B cell (primary cell): ENCODE measurements around the gene RC3H1. TPM values are rescaled to one million over a fixed set of nuclear protein-coding genes. Genes with fewer than 3 reads are reported as not detected.

Experiments used
- ATAC-seq: fragments of 200-7000 bp; cut with Tn5 transposase; one replicate; pipeline ENCODE4 v1.10.0; 2021; ENCODE audit warnings: low read depth, mild to moderate bottlenecking, moderate number of reproducible peaks, moderate library complexity
- CTCF ChIA-PET: fragments of 350-600 bp; sonication (Branson Sonifier 250); formaldehyde crosslinking; loops from one replicate; lab custom pipeline; 2021; ENCODE audit warnings: antibody characterized with exemption, inconsistent platforms; lab: Charles Lee
- POLR2A ChIA-PET: fragments of 350-600 bp; sonication (Branson Sonifier 250); formaldehyde crosslinking; loops from one replicate; lab custom pipeline; 2021; ENCODE audit warnings: antibody characterized with exemption; lab: Charles Lee
- DNase-seq: peaks from one replicate; pipeline ENCODE4 v3.0.0; 2013
- H2AFZ ChIP-seq: 2 replicates; pipeline ENCODE4 v1.6.1; 2012; ENCODE audit warnings: mild to moderate bottlenecking, low read depth, low read length; ENCODE audit not compliant: insufficient read depth, poor library complexity, severe bottlenecking
- H3K27ac ChIP-seq, 2 donors: 1 replicate in 1 of 2; 2 replicates in 1 of 2; pipeline ENCODE4 v1.5.1; 2012 to 2013; ENCODE audit warnings: low read length in 2 of 2, mild to moderate bottlenecking in 2 of 2, moderate library complexity in 1 of 2
- H3K27me3 ChIP-seq, 4 experiments: fragments of 200-600 bp in 1 of 4; sonication (generic) in 1 of 4; replicated peaks in 1 of 4; 1 replicate in 2 of 4; 2 replicates in 2 of 4; pipeline versions ENCODE4 v1.6.1 to v1.7.0; 2013 to 2016; ENCODE audit warnings: low read length in 3 of 4, mild to moderate bottlenecking in 2 of 4, mixed read lengths in 1 of 4, moderate library complexity in 1 of 4; ENCODE audit not compliant: insufficient read depth in 4 of 4, control insufficient read depth in 3 of 4; ENCODE audit errors: control extremely low read depth in 1 of 4
- H3K36me3 ChIP-seq, 2 experiments: replicated peaks in 1 of 2; 1 replicate in 1 of 2; 2 replicates in 1 of 2; pipeline versions ENCODE4 v1.6.1 to v1.7.1; 2013; ENCODE audit warnings: low read length in 1 of 2; ENCODE audit not compliant: insufficient read depth in 2 of 2, control insufficient read depth in 1 of 2; ENCODE audit errors: control extremely low read depth in 1 of 2, extremely low read depth in 1 of 2
- H3K4me1 ChIP-seq, 2 donors: fragments of 200-600 bp in 1 of 2; sonication (generic) in 1 of 2; 1 replicate in 1 of 2; 2 replicates in 1 of 2; pipeline versions ENCODE4 v1.5.1 to v1.6.1; 2013 to 2017; ENCODE audit warnings: low read length in 2 of 2; ENCODE audit not compliant: control insufficient read depth in 2 of 2, insufficient read depth in 2 of 2
- H3K4me2 ChIP-seq: replicated peaks from 2 replicates; pipeline ENCODE3; 2012; ENCODE audit warnings: mild to moderate bottlenecking, low read depth, low read length; ENCODE audit not compliant: poor library complexity, severe bottlenecking
- H3K4me3 ChIP-seq, 5 experiments: fragments of 200-600 bp in 1 of 5; sonication (generic) in 1 of 5; 1 replicate in 3 of 5; 2 replicates in 2 of 5; pipeline versions ENCODE4 v1.5.1 to v1.7.0; 2011 to 2016; ENCODE audit warnings: low read length in 4 of 5, mild to moderate bottlenecking in 4 of 5, low read depth in 2 of 5, control low read depth in 1 of 5, moderate library complexity in 1 of 5; ENCODE audit not compliant: insufficient read depth in 1 of 5; ENCODE audit errors: control extremely low read depth in 1 of 5, extremely low read depth in 1 of 5
- H3K79me2 ChIP-seq: fragments of 200-600 bp; sonication (generic); one replicate; pipeline ENCODE4 v1.6.0; 2016; ENCODE audit warnings: low read length; ENCODE audit not compliant: control insufficient read depth, insufficient read depth
- H3K9ac ChIP-seq: fragments of 200-600 bp; sonication (generic); 2 replicates; pipeline ENCODE4 v1.6.1; 2017; ENCODE audit warnings: mild to moderate bottlenecking, low read length, moderate library complexity
- H3K9me3 ChIP-seq, 3 donors: one replicate each; pipeline versions ENCODE4 v1.6.1 to v1.7.1; 2013; ENCODE audit warnings: low read length in 2 of 3; ENCODE audit not compliant: control insufficient read depth in 2 of 3, insufficient read depth in 1 of 3; ENCODE audit errors: control extremely low read depth in 1 of 3
- H4K20me1 ChIP-seq: 2 replicates; pipeline ENCODE4 v1.6.0; 2012; ENCODE audit warnings: mild to moderate bottlenecking, low read length; ENCODE audit not compliant: insufficient read depth, control insufficient read depth, poor library complexity, severe bottlenecking
- H3K27ac Mint-ChIP-seq: one replicate; pipeline ENCODE4 v1.8.0; 2021; ENCODE audit warnings: mixed read lengths
- H3K27me3 Mint-ChIP-seq: one replicate; pipeline ENCODE4 v1.8.0; 2021; ENCODE audit warnings: mixed read lengths
- H3K4me1 Mint-ChIP-seq: one replicate; pipeline ENCODE4 v1.8.0; 2021; ENCODE audit warnings: mixed read lengths
- H3K4me3 Mint-ChIP-seq: one replicate; pipeline ENCODE4 v1.8.0; 2021; ENCODE audit warnings: mixed read lengths
- H3K9me3 Mint-ChIP-seq: one replicate; pipeline ENCODE4 v1.8.0; 2022; ENCODE audit warnings: mixed read lengths; ENCODE audit not compliant: insufficient read depth
- EZH2 ChIP-seq: IDR thresholded peaks from 2 replicates; pipeline ENCODE4 v1.6.1; 2012; ENCODE audit warnings: borderline replicate concordance, low read depth, mild to moderate bottlenecking, moderate library complexity, low read length; ENCODE audit not compliant: insufficient read depth, poor library complexity, severe bottlenecking
- WGBS: methylation state at CpG from one replicate; pipeline ENCODE4 v1.1.5; 2013; ENCODE audit warnings: missing lambda C conversion rate; ENCODE audit not compliant: insufficient coverage; 5-methylcytosine and 5-hydroxymethylcytosine counted together
- intact Hi-C: fragments of 100-400 bp; cut with micrococcal nuclease; formaldehyde crosslinking; loops from one replicate; pipeline ENCODE4 v1.10.0; 2022
- polyA plus RNA-seq: library from polyadenylated mRNA; depleted of rRNA; stranded (reverse); fragments of >200 nt; gene quantifications from 2 replicates; pipeline ENCODE4 v1.2.3, GENCODE V29; 2012
- total RNA-seq, 2 donors: library from RNA; stranded (reverse); fragments of 120-200 nt in 1 of 2; gene quantifications; 1 replicate in 1 of 2; 2 replicates in 1 of 2; pipeline versions ENCODE4 v1.2.3 to v1.2.4, GENCODE V29; 2013 to 2022
- TF ChIP-seq, protein P1 (sequence below): fragments of 200-600 bp; IDR thresholded peaks from one replicate; pipeline ENCODE4 v1.8.0; 2022; ENCODE audit warnings: antibody characterized with exemption, mild to moderate bottlenecking

RC3H1 gene
- total and polyA plus RNA-seq, 2 donors (not counting 1 experiment from before 2014, with no cell fraction given), result 6.8 to 84.5 TPM

GRCh38 chr1:173963477-173963876 is 58.7 kb downstream of the RC3H1 start:
- Mint-ChIP-seq H3K27ac (no peak overlapping the region), H3K4me1 (no peaks in the 10 kb centered on the region), H3K27me3 (no peaks in the 10 kb centered on the region), H3K4me3 (no peak overlapping the region), H3K9me3 (no peaks in the 10 kb centered on the region)
- POLR2A ChIA-PET, result no interaction called here
- intact Hi-C loops, result no loop called here
- Histone ChIP-seq H3K4me3 (no peak overlapping the region), H3K27ac (no peak overlapping the region), H3K4me1 (no peaks in the 10 kb centered on the region), H3K36me3 (peaks cover 3 to 47% of the 10 kb centered on the region in 2 experiments), H3K9ac (no peak overlapping the region), H3K9me3 (no peaks in the 10 kb centered on the region), H3K4me2 (no peak overlapping the region), H4K20me1 (no peaks in the 10 kb centered on the region), H3K27me3 (no peaks in the 10 kb centered on the region), H2AFZ (no peak overlapping the region), H3K79me2 (peaks cover 4% of the 10 kb centered on the region)
- no peak for DNase-seq
- TF ChIP-seq, protein P1, sequence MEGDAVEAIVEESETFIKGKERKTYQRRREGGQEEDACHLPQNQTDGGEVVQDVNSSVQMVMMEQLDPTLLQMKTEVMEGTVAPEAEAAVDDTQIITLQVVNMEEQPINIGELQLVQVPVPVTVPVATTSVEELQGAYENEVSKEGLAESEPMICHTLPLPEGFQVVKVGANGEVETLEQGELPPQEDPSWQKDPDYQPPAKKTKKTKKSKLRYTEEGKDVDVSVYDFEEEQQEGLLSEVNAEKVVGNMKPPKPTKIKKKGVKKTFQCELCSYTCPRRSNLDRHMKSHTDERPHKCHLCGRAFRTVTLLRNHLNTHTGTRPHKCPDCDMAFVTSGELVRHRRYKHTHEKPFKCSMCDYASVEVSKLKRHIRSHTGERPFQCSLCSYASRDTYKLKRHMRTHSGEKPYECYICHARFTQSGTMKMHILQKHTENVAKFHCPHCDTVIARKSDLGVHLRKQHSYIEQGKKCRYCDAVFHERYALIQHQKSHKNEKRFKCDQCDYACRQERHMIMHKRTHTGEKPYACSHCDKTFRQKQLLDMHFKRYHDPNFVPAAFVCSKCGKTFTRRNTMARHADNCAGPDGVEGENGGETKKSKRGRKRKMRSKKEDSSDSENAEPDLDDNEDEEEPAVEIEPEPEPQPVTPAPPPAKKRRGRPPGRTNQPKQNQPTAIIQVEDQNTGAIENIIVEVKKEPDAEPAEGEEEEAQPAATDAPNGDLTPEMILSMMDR, result no peak
- no CpG with 5 or more reads among the region's 1 CpG for WGBS
- CTCF ChIA-PET, result interaction anchor here (0.7 to 0.9 kb wide), 2 partner anchors 13 to 532 kb away, joined by 3 read pairs; no protein-coding TSS in a partner anchor
- ATAC-seq, result no peak

DNA sequence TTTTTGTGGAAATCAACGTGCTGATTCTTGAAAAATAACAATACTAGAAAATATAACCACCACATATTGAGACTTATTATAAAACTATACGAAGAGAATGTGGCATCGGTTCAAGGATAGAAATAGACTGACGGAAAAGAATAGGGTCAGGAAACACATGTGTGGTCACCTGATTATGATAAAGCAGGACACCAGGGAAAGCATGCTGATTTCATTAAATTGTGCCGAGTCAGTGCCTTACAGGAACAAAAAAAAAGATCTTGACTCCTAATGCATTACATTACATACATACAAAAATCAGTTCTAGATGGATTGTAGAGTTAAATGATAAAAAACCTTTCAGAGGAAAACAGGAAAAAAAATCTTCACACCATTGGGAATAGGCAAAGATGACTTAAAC is 61.5 kb downstream of the RC3H1 start:
- Histone ChIP-seq H3K4me2 (no peak overlapping the region), H2AFZ (no peak overlapping the region), H3K27ac (no peak overlapping the region), H3K79me2 (peaks cover 4% of the 10 kb centered on the region), H3K9ac (no peak overlapping the region), H3K36me3 (peaks cover 10 to 64% of the 10 kb centered on the region in 2 experiments), H3K4me3 (no peak overlapping the region), H3K27me3 (no peaks in the 10 kb centered on the region), H3K4me1 (no peaks in the 10 kb centered on the region), H4K20me1 (no peaks in the 10 kb centered on the region), H3K9me3 (no peaks in the 10 kb centered on the region)
- no CpG with 5 or more reads among the region's 5 CpGs for WGBS
- no peaks in the 10 kb centered on the region for H3K4me1 Mint-ChIP-seq
- H3K27ac Mint-ChIP-seq, result no peak overlapping the region
- no peak overlapping the region for H3K4me3 Mint-ChIP-seq
- DNase-seq (no peak), ATAC-seq (no peak)
- intact Hi-C loops, result loop anchor here (2.0 kb wide), 1 partner anchor 16 kb away; no protein-coding TSS in a partner anchor
- CTCF ChIA-PET, result interaction anchor here (1.1 kb wide), 1 partner anchor 257 kb away, joined by 3 read pairs; no protein-coding TSS in a partner anchor
- H3K27me3 Mint-ChIP-seq, result no peaks in the 10 kb centered on the region
- TF ChIP-seq, protein P1, result no peak
- no peak for TF ChIP-seq EZH2
- POLR2A ChIA-PET, result no interaction called here
- no peaks in the 10 kb centered on the region for H3K9me3 Mint-ChIP-seq
